HL-60 (cell line): ENCODE results near the gene IL6ST.
"Not testable (repeated sequence)": the region's sequence is repeated elsewhere in the genome, so short reads cannot be mapped to it uniquely, and the experiment has no call there.

Source experiments
- DNase-seq, 2 experiments: peaks; one replicate each; pipeline ENCODE4 v3.0.0-alpha.2; 2010 to 2020; ENCODE audit warnings: low read depth in 1 of 2, low spot score in 1 of 2
- H3K27ac ChIP-seq: fragments of 250-450 bp; sonication (Bioruptor Pico); replicated peaks from 2 replicates; pipeline ENCODE4 v1.5.1; 2020; ENCODE audit warnings: mild to moderate bottlenecking, moderate library complexity
- H3K27me3 ChIP-seq: fragments of 250-450 bp; sonication (Bioruptor Pico); 2 replicates; pipeline ENCODE4 v1.5.1; 2021; ENCODE audit warnings: mild to moderate bottlenecking, moderate library complexity; ENCODE audit not compliant: insufficient read depth, poor library complexity, severe bottlenecking
- H3K4me3 ChIP-seq: replicated peaks from 2 replicates; pipeline ENCODE4 v1.5.1; 2011; ENCODE audit warnings: mild to moderate bottlenecking, control low read depth, low read length; ENCODE audit not compliant: insufficient read depth
- CTCF ChIP-seq: IDR thresholded peaks from one replicate; pipeline ENCODE4 v1.5.1; 2011; ENCODE audit warnings: low read length, control low read depth, inconsistent platforms; ENCODE audit not compliant: insufficient read depth
- GABPA ChIP-seq: IDR thresholded peaks from 2 replicates; pipeline ENCODE4 v1.6.1; 2012; ENCODE audit warnings: low read depth
- POLR2AphosphoS5 ChIP-seq: IDR thresholded peaks from 2 replicates; pipeline ENCODE4 v1.6.1; 2012; ENCODE audit warnings: low read depth
- REST ChIP-seq: IDR thresholded peaks from 2 replicates; pipeline ENCODE4 v1.6.1; 2012; ENCODE audit warnings: low read depth; ENCODE audit not compliant: insufficient replicate concordance
- SPI1 ChIP-seq: IDR thresholded peaks from 2 replicates; pipeline ENCODE4 v1.6.1; 2012; ENCODE audit warnings: low read depth, mild to moderate bottlenecking, borderline replicate concordance

The IL6ST gene

GRCh38 chr5:56018832-56019231 is 24.1 kb upstream of the IL6ST start:
- no peak for DNase-seq
- TF ChIP-seq POLR2AphosphoS5 (no peak), REST (no peak), SPI1 (no peak), CTCF (no peak), GABPA (no peak)
- Histone ChIP-seq H3K27ac (no peak overlapping the region), H3K4me3 (no peak overlapping the region), H3K27me3 (no peaks in the 10 kb centered on the region)

- not testable (repeated sequence) for H3K4me3 ChIP-seq, H3K27ac ChIP-seq, DNase-seq, H3K27me3 ChIP-seq
These were observed 19.9 kb upstream of the IL6ST start for GRCh38 chr5:56014701-56015100.

GRCh38 chr5:56013939-56014338 is 19.2 kb upstream of the IL6ST start:
- not testable (repeated sequence) for H3K4me3 ChIP-seq, H3K27me3 ChIP-seq, H3K27ac ChIP-seq, DNase-seq

- no peak overlapping the region for H3K27ac ChIP-seq
These were observed 17.7 kb upstream of the IL6ST start for GRCh38 chr5:56012281-56012963.

More at GRCh38 chr5:56012281-56012963, 17.7 kb upstream of the IL6ST start:
- no peak for DNase-seq
- no peak overlapping the region for H3K4me3 ChIP-seq
- no peaks in the 10 kb centered on the region for H3K27me3 ChIP-seq
- TF ChIP-seq POLR2AphosphoS5, result no peak
- no peak for TF ChIP-seq REST
- TF ChIP-seq SPI1, result no peak
- no peak for TF ChIP-seq CTCF
- no peak for TF ChIP-seq GABPA
